Panc1 (cell line): ENCODE data around the gene SARS2. TPM values are rescaled to one million over a fixed set of nuclear protein-coding genes. Genes with fewer than 3 reads are reported as not detected.

Source experiments
- ATAC-seq: fragments of 200-7000 bp; cut with Tn5 transposase; 2 replicates; pipeline ENCODE4 v1.9.1; 2020; ENCODE audit warnings: mild to moderate bottlenecking, moderate library complexity
- BruUV-seq: library from RNA; stranded (reverse); fragments of 400-500 nt; replicated peaks from 2 replicates; lab custom pipeline; 2021; lab: Mats Ljungman, UMichigan
- CTCF ChIA-PET: fragments of 300-600 bp; sonication (Branson Sonifier 250); formaldehyde crosslinking; loops from one replicate; lab custom pipeline; 2022; ENCODE audit warnings: antibody characterized with exemption; lab: Charles Lee
- POLR2A ChIA-PET: fragments of 300-600 bp; sonication (Branson Sonifier 250); formaldehyde crosslinking; loops from one replicate; lab custom pipeline; 2022; ENCODE audit warnings: antibody characterized with exemption; lab: Charles Lee
- DNase-seq: peaks from one replicate; pipeline ENCODE4 v3.0.0-alpha.2; 2010; ENCODE audit warnings: low read depth, low spot score
- H3K27ac ChIP-seq: 2 replicates; pipeline ENCODE4 v1.5.1; 2011; ENCODE audit warnings: mild to moderate bottlenecking, low read length, inconsistent platforms
- H3K27me3 ChIP-seq: fragments of 200-500 bp; sonication (Bioruptor generic); 2 replicates; pipeline ENCODE4 v1.6.0; 2014; ENCODE audit warnings: low read length, inconsistent platforms; ENCODE audit not compliant: control insufficient read depth, insufficient read depth
- H3K36me3 ChIP-seq: fragments of 200-500 bp; sonication (Bioruptor generic); 2 replicates; pipeline ENCODE4 v1.5.1; 2014; ENCODE audit warnings: inconsistent platforms, mild to moderate bottlenecking, low read length, moderate library complexity; ENCODE audit not compliant: control insufficient read depth, insufficient read depth
- H3K4me1 ChIP-seq: 2 replicates; pipeline ENCODE4 v1.5.1; 2011; ENCODE audit warnings: inconsistent platforms, mild to moderate bottlenecking, low read length, moderate library complexity; ENCODE audit not compliant: control insufficient read depth, insufficient read depth
- H3K4me3 ChIP-seq, 2 experiments: 2 replicates each; pipeline ENCODE4 v1.5.1; 2011 to 2012; ENCODE audit warnings: low read depth in 2 of 2, low read length in 2 of 2, mild to moderate bottlenecking in 2 of 2, inconsistent platforms in 1 of 2, moderate library complexity in 1 of 2
- H3K9me3 ChIP-seq: fragments of 200-500 bp; sonication (Bioruptor generic); 2 replicates; pipeline ENCODE4 v1.5.1; 2014; ENCODE audit warnings: low read depth, mild to moderate bottlenecking, inconsistent platforms, low read length, moderate library complexity; ENCODE audit not compliant: control insufficient read depth, insufficient read depth
- CTCF ChIP-seq: fragments of 450-650 bp; IDR thresholded peaks from 2 replicates; pipeline ENCODE4 v1.5.1; 2017; ENCODE audit warnings: mild to moderate bottlenecking
- POLR2AphosphoS5 ChIP-seq: IDR thresholded peaks from 2 replicates; pipeline ENCODE4 v1.6.1; 2012; ENCODE audit warnings: mild to moderate bottlenecking, low read depth, low read length, moderate library complexity
- SIN3A ChIP-seq: IDR thresholded peaks from 2 replicates; pipeline ENCODE4 v1.6.1; 2012; ENCODE audit warnings: low read depth, mild to moderate bottlenecking, low read length, moderate library complexity, borderline replicate concordance; ENCODE audit not compliant: insufficient read depth
- TCF7L2 ChIP-seq: IDR thresholded peaks from 2 replicates; pipeline ENCODE4 v1.6.1; 2011; ENCODE audit warnings: mild to moderate bottlenecking, low read depth, low read length, inconsistent platforms
- in situ Hi-C: cut with HindIII; loops from 2 replicates; pipeline ENCODE4 v1.10.0; 2016; ENCODE audit warnings: low sequenced_read_pairs, low pct_unique_long_range_greater_than_20kb
- intact Hi-C: fragments of 100-400 bp; cut with micrococcal nuclease; formaldehyde crosslinking; loops from one replicate; pipeline ENCODE4 v1.10.0; 2022; ENCODE audit not compliant: unreplicated experiment
- total RNA-seq: library from RNA; stranded (reverse); gene quantifications from one replicate; pipeline ENCODE4 v1.2.1, GENCODE V29; 2021; ENCODE audit not compliant: unreplicated experiment
- TF ChIP-seq, protein P1 (sequence below), 2 experiments: IDR thresholded peaks; 2 replicates each; pipeline ENCODE4 v1.6.1; 2011 to 2012; ENCODE audit warnings: low read depth in 2 of 2, control low read depth in 1 of 2, low read length in 1 of 2, mild to moderate bottlenecking in 1 of 2, moderate library complexity in 1 of 2; ENCODE audit not compliant: insufficient read depth in 1 of 2

The SARS2 gene
- total RNA-seq, 1 experiment from 2014 or later: 186 TPM

- H3K4me3 ChIP-seq: no peak overlapping the region
- H3K27ac ChIP-seq: no peak overlapping the region
- ATAC-seq (peak; percentile 44), DNase-seq (no peak)
- ChIA-PET CTCF (interaction anchor here (0.5 to 0.8 kb wide), 2 partner anchors 13 to 16 kb away, joined by 3 read pairs; no protein-coding TSS in a partner anchor), POLR2A (no interaction called here)
- BruUV-seq: no TSS peak
- no peaks in the 10 kb centered on the region for H3K9me3 ChIP-seq
- H3K4me1 ChIP-seq: no peaks in the 10 kb centered on the region
- in situ Hi-C loops: no loop called here
- TF ChIP-seq CTCF (no peak), TCF7L2 (no peak), POLR2AphosphoS5 (no peak), SIN3A (no peak)
- TF ChIP-seq, protein P1, sequence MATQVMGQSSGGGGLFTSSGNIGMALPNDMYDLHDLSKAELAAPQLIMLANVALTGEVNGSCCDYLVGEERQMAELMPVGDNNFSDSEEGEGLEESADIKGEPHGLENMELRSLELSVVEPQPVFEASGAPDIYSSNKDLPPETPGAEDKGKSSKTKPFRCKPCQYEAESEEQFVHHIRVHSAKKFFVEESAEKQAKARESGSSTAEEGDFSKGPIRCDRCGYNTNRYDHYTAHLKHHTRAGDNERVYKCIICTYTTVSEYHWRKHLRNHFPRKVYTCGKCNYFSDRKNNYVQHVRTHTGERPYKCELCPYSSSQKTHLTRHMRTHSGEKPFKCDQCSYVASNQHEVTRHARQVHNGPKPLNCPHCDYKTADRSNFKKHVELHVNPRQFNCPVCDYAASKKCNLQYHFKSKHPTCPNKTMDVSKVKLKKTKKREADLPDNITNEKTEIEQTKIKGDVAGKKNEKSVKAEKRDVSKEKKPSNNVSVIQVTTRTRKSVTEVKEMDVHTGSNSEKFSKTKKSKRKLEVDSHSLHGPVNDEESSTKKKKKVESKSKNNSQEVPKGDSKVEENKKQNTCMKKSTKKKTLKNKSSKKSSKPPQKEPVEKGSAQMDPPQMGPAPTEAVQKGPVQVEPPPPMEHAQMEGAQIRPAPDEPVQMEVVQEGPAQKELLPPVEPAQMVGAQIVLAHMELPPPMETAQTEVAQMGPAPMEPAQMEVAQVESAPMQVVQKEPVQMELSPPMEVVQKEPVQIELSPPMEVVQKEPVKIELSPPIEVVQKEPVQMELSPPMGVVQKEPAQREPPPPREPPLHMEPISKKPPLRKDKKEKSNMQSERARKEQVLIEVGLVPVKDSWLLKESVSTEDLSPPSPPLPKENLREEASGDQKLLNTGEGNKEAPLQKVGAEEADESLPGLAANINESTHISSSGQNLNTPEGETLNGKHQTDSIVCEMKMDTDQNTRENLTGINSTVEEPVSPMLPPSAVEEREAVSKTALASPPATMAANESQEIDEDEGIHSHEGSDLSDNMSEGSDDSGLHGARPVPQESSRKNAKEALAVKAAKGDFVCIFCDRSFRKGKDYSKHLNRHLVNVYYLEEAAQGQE (IDR thresholded peaks at IDR 0.05; ENCODE audit: insufficient read depth in 1 of 2, low read depth in 2 of 2, low read length in 1 of 2): no peak
- no peaks in the 10 kb centered on the region for H3K27me3 ChIP-seq
- intact Hi-C loops: no loop called here
- no peaks in the 10 kb centered on the region for H3K36me3 ChIP-seq
These were observed 60.5 kb downstream of the SARS2 start for GRCh38 chr19:38869836-38870607.

DNA sequence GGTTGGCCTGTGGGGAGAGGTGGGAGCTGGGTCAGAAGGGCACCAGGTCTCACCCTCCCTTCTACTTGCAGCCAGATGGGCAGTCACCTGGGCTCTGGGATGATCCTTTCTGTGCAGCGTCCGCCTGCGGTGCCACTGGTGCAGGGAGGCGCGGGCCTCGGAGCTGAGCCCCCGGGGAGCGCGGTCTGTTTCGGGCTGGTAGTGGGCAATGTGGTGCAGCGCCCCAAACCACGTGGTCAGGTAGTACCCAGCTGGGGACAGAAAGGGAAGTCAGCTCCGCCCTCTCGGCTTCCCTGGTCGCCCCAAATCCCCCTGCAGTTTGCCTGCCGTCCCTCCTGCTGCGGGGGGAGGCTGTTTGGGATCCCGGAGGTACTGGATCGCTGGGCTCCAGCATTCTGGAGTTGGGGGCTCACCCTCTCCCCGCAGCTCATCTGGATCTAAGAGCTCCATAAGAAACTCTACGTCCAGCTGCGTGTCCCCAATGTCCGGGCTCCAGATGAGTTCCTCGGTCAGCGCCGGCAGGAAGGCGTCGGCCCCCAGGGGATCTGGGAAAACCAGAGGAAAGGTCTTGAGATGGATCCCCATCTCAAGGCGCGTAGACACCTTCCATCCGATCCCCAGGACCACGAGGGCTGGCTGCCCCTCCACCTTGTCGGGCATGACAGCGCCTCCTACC lies 61.3 kb downstream of the SARS2 start:
- ATAC-seq (no peak), DNase-seq (no peak)
- H3K4me1 ChIP-seq: 0 out of 2 replicates have a peak, but pooled peaks cover 4% of the 10 kb centered on the region
- CTCF ChIA-PET: no interaction called here
- H3K27ac ChIP-seq: no peak overlapping the region
- POLR2A ChIA-PET: interaction anchor here (0.7 to 1.0 kb wide), 2 partner anchors 16 to 1311 kb away, joined by 7 to 8 read pairs; no protein-coding TSS in a partner anchor
- no peaks in the 10 kb centered on the region for H3K27me3 ChIP-seq
- intact Hi-C loops: no loop called here
- TF ChIP-seq CTCF: no peak
- no peak for TF ChIP-seq POLR2AphosphoS5
- no peak for TF ChIP-seq SIN3A
- TF ChIP-seq, protein P1 (IDR thresholded peaks at IDR 0.05; ENCODE audit: insufficient read depth in 1 of 2, low read depth in 2 of 2, low read length in 1 of 2): 0 out of 4 replicates have a peak, but pooled peaks of 1 of the 2 experiments have one; percentile 13
- no peak for TF ChIP-seq TCF7L2
- no peaks in the 10 kb centered on the region for H3K9me3 ChIP-seq
- no peak overlapping the region for H3K4me3 ChIP-seq
- no peaks in the 10 kb centered on the region for H3K36me3 ChIP-seq
- BruUV-seq: no TSS peak
- in situ Hi-C loops: no loop called here
